Motor neuron (in vitro differentiated cells): Measurements from ENCODE around the gene MARK3. TPM values are rescaled to one million over a fixed set of nuclear protein-coding genes. Genes with fewer than 3 reads are reported as not detected.

Experiments used
- ATAC-seq, 8 experiments: fragments of 200-7000 bp; cut with Tn5 transposase; replicated peaks in 6 of 8; 2 replicates each; pipeline ENCODE4 v1.8.0; 2021; ENCODE audit warnings: mild to moderate bottlenecking in 8 of 8, moderate library complexity in 8 of 8
- H3K27ac ChIP-seq, 2 donors: fragments of 250-450 bp; sonication (Bioruptor Pico); 2 replicates each; pipeline ENCODE4 v1.9.0; 2021; ENCODE audit warnings: antibody characterized with exemption in 2 of 2, mild to moderate bottlenecking in 2 of 2, moderate library complexity in 1 of 2
- H3K4me1 ChIP-seq, 2 donors: fragments of 250-450 bp; sonication (Bioruptor Pico); replicated peaks in 1 of 2; 2 replicates each; pipeline ENCODE4 v1.6.1; 2021; ENCODE audit warnings: antibody characterized with exemption in 2 of 2, mild to moderate bottlenecking in 2 of 2, moderate library complexity in 1 of 2
- H3K4me3 ChIP-seq, 5 donors: fragments of 250-450 bp; sonication (Bioruptor Pico); 2 replicates each; pipeline ENCODE4 v1.9.0; 2021; ENCODE audit warnings: antibody characterized with exemption in 5 of 5, mild to moderate bottlenecking in 5 of 5, moderate library complexity in 4 of 5
- WGBS, 10 experiments: fragments of 450-650 bp; shearing (Covaris generic); methylation state at CpG; one replicate each; pipeline ENCODE4 v1.0.0; 2022; 5-methylcytosine and 5-hydroxymethylcytosine counted together
- in situ Hi-C, 9 experiments: fragments of 400-800 bp; cut with MboI; loops; one replicate each; pipeline ENCODE4 v1.15.0; 2021; ENCODE audit warnings: low sequenced_read_pairs in 9 of 9, low pct_unique_long_range_greater_than_20kb in 2 of 9; ENCODE audit not compliant: unreplicated experiment in 9 of 9
- total RNA-seq, 8 experiments: library from RNA; unstranded; fragments of 300-600 nt; gene quantifications; 2 replicates each; pipeline versions ENCODE4 v1.2.3 to v1.2.4, GENCODE V29; 2022

MARK3 gene
- total RNA-seq, 8 experiments from 2014 or later: 62.8 to 149 (median 74.2) TPM

GRCh38 chr14:103534576-103535061, 149.4 kb downstream of the MARK3 start:
- no peak overlapping the region for H3K4me3 ChIP-seq
- WGBS, 10 experiments: 76 to 100% (median 100%) methylated on average over 2 to 8 of the region's 22 CpGs; no CpG with 5 or more reads in 6 of the 10 experiments
- H3K27ac ChIP-seq: peak overlapping the region; percentile 55 to 84
- H3K4me1 ChIP-seq: peaks cover 21 to 43% of the 10 kb centered on the region in 2 donors
- in situ Hi-C loops: no loop called here
- ATAC-seq: peak in 6 of 8 experiments; percentile 2 to 35 (median 24)

GRCh38 chr14:103535081-103535890, 150.1 kb downstream of the MARK3 start:
- in situ Hi-C loops: no loop called here
- Histone ChIP-seq H3K27ac (peak overlapping the region; percentile 55 to 84), H3K4me3 (no peak overlapping the region), H3K4me1 (peaks cover 18 to 39% of the 10 kb centered on the region in 2 donors)
- peak in 5 of 8 experiments; percentile 8 to 49 (median 15) for ATAC-seq
- 77 to 100% (median 91%) methylated on average over 1 to 5 of the region's 21 CpGs; no CpG with 5 or more reads in 7 of the 10 experiments for WGBS, 10 experiments

- ATAC-seq: no peak
- 100% methylated on average over 1 to 3 of the region's 11 CpGs; no CpG with 5 or more reads in 8 of the 10 experiments for WGBS, 10 experiments
Measured at GRCh38 chr14:103535891-103536565, 150.8 kb downstream of the MARK3 start.

GRCh38 chr14:103536693-103537092, 151.5 kb downstream of the MARK3 start:
- WGBS, 10 experiments: 0 to 100% (median 76%) methylated on average over 1 to 2 of the region's 9 CpGs; no CpG with 5 or more reads in 7 of the 10 experiments
- Histone ChIP-seq H3K4me3 (no peak overlapping the region), H3K27ac (peak overlapping the region in 1 of 2 donors; percentile 57), H3K4me1 (peaks cover 29 to 48% of the 10 kb centered on the region in 2 donors)
- no peak for ATAC-seq
- in situ Hi-C loops: no loop called here

More at GRCh38 chr14:103535891-103536565, 150.8 kb downstream of the MARK3 start:
- Histone ChIP-seq H3K4me3 (no peak overlapping the region), H3K4me1 (peaks cover 22 to 42% of the 10 kb centered on the region in 2 donors), H3K27ac (peak overlapping the region in 1 of 2 donors; percentile 84)
- in situ Hi-C loops: no loop called here

GRCh38 chr14:103537175-103537990, 152.2 kb downstream of the MARK3 start:
- H3K4me3 ChIP-seq: no peak overlapping the region
- in situ Hi-C loops: no loop called here
- 63 to 100% (median 100%) methylated on average over 3 to 9 of the region's 18 CpGs; no CpG with 5 or more reads in 7 of the 10 experiments for WGBS, 10 experiments
- peak overlapping the region in 1 of 2 donors; percentile 57 for H3K27ac ChIP-seq
- H3K4me1 ChIP-seq: peaks cover 36 to 55% of the 10 kb centered on the region in 2 donors
- ATAC-seq: peak in 6 of 8 experiments; percentile 1 to 11 (median 6)

GRCh38 chr14:103538291-103539055, 153.3 kb downstream of the MARK3 start:
- Histone ChIP-seq H3K4me1 (peaks cover 46 to 63% of the 10 kb centered on the region in 2 donors), H3K27ac (peak overlapping the region; percentile 48 to 66), H3K4me3 (no peak overlapping the region)
- ATAC-seq: no peak
- WGBS, 10 experiments: 54 to 79% methylated on average over 3 to 5 of the region's 30 CpGs; no CpG with 5 or more reads in 8 of the 10 experiments
- in situ Hi-C loops: no loop called here

- ATAC-seq: no peak
- in situ Hi-C loops: no loop called here
- no peak overlapping the region for H3K4me3 ChIP-seq
- H3K27ac ChIP-seq: peak overlapping the region; percentile 48 to 66
- H3K4me1 ChIP-seq: peaks cover 54 to 65% of the 10 kb centered on the region in 2 donors
- WGBS, 10 experiments: 77 to 100% (median 97%) methylated on average over 2 to 8 of the region's 28 CpGs; no CpG with 5 or more reads in 2 of the 10 experiments
Measured at GRCh38 chr14:103539056-103539825, 154.0 kb downstream of the MARK3 start.

GRCh38 chr14:103540821-103541708, 155.8 kb downstream of the MARK3 start:
- Histone ChIP-seq H3K4me1 (peaks cover 60 to 68% of the 10 kb centered on the region in 2 donors), H3K4me3 (no peak overlapping the region), H3K27ac (peak overlapping the region; percentile 84 to 87)
- in situ Hi-C loops: no loop called here
- ATAC-seq: peak in 3 of 8 experiments; percentile 2 to 25 (median 20)
- WGBS, 10 experiments: 0 to 100% (median 52%) methylated on average over 1 to 3 of the region's 17 CpGs; no CpG with 5 or more reads in 4 of the 10 experiments

- Histone ChIP-seq H3K27ac (peak overlapping the region; percentile 84 to 87), H3K4me1 (peaks cover 63 to 77% of the 10 kb centered on the region in 2 donors), H3K4me3 (no peak overlapping the region)
- in situ Hi-C loops: no loop called here
- ATAC-seq: peak in 5 of 8 experiments; percentile 0 to 33 (median 13)
- 0 to 66% (median 40%) methylated on average over 1 to 4 of the region's 33 CpGs; no CpG with 5 or more reads in 7 of the 10 experiments for WGBS, 10 experiments
Measured at GRCh38 chr14:103541709-103542604, 156.7 kb downstream of the MARK3 start.

- H3K4me3 ChIP-seq: no peak overlapping the region
- WGBS, 10 experiments: 0 to 20% (median 0%) methylated on average over 1 to 2 of the region's 18 CpGs; no CpG with 5 or more reads in 7 of the 10 experiments
- ATAC-seq: peak; percentile 8 to 68 (median 60)
- in situ Hi-C loops: no loop called here
- peak overlapping the region; percentile 84 to 87 for H3K27ac ChIP-seq
- peaks cover 63 to 78% of the 10 kb centered on the region in 2 donors for H3K4me1 ChIP-seq
Measured at GRCh38 chr14:103542605-103543088, 157.4 kb downstream of the MARK3 start.
